Keratinocyte (primary cell): Measurements from ENCODE around the gene INSC. TPM values are rescaled to one million over a fixed set of nuclear protein-coding genes. Genes with fewer than 3 reads are reported as not detected.
A peak's percentile ranks its signal among the peaks of the same experiment; 100 is the strongest.
"Not testable (repeated sequence)": the region's sequence is repeated elsewhere in the genome, so short reads cannot be mapped to it uniquely, and the experiment has no call there.

ENCODE experiments used
- DNase-seq: peaks from one replicate; pipeline ENCODE4 v3.0.0-alpha.2; 2011; ENCODE audit warnings: low read depth, missing footprints, low spot score
- FAIRE-seq: peaks from 2 replicates; lab custom pipeline; 2011; peaks lifted over from hg19 to GRCh38; lab: Jason Lieb, UNC
- H2AFZ ChIP-seq: 2 replicates; pipeline ENCODE4 v1.6.0; 2012; ENCODE audit warnings: low read length, control low read depth, inconsistent platforms; ENCODE audit not compliant: control insufficient read depth
- H3K27ac ChIP-seq: 2 replicates; pipeline ENCODE4 v1.5.1; 2011; ENCODE audit warnings: low read length; ENCODE audit not compliant: control insufficient read depth, insufficient read depth
- H3K27me3 ChIP-seq: 3 replicates; pipeline ENCODE4 v1.6.0; 2011; ENCODE audit warnings: low read length; ENCODE audit not compliant: control insufficient read depth, insufficient read depth; ENCODE audit errors: extremely low read depth
- H3K36me3 ChIP-seq, 2 experiments: 2 replicates in 1 of 2; 3 replicates in 1 of 2; pipeline ENCODE4 v1.5.1; 2011; ENCODE audit warnings: low read length in 2 of 2, mild to moderate bottlenecking in 1 of 2; ENCODE audit not compliant: control insufficient read depth in 2 of 2, insufficient read depth in 2 of 2; ENCODE audit errors: extremely low read depth in 1 of 2
- H3K4me1 ChIP-seq: 3 replicates; pipeline ENCODE4 v1.5.1; 2011; ENCODE audit warnings: low read length; ENCODE audit not compliant: control insufficient read depth, insufficient read depth; ENCODE audit errors: extremely low read depth
- H3K4me2 ChIP-seq: 3 replicates; pipeline ENCODE4 v1.6.0; 2011; ENCODE audit warnings: low read depth, low read length; ENCODE audit not compliant: control insufficient read depth, insufficient read depth; ENCODE audit errors: extremely low read depth
- H3K4me3 ChIP-seq, 3 experiments: fragments of 200-600 bp in 1 of 3; sonication (generic) in 1 of 3; 2 replicates in 2 of 3; 3 replicates in 1 of 3; pipeline ENCODE4 v1.5.1; 2011 to 2016; ENCODE audit warnings: low read length in 3 of 3, mild to moderate bottlenecking in 3 of 3, control low read depth in 2 of 3, inconsistent platforms in 1 of 3, low read depth in 1 of 3, mixed read lengths in 1 of 3, mixed run types in 1 of 3, moderate library complexity in 1 of 3; ENCODE audit not compliant: control insufficient read depth in 2 of 3, insufficient read depth in 2 of 3; ENCODE audit errors: extremely low read depth in 1 of 3
- H3K79me2 ChIP-seq: 2 replicates; pipeline ENCODE4 v1.6.0; 2012; ENCODE audit warnings: low read length; ENCODE audit not compliant: control insufficient read depth, insufficient read depth
- H3K9ac ChIP-seq: 3 replicates; pipeline ENCODE4 v1.6.0; 2011; ENCODE audit warnings: low read length; ENCODE audit not compliant: control insufficient read depth, insufficient read depth; ENCODE audit errors: extremely low read depth
- H3K9me1 ChIP-seq: 3 replicates; pipeline ENCODE4 v1.6.0; 2011; ENCODE audit warnings: low read length; ENCODE audit not compliant: control insufficient read depth, insufficient read depth; ENCODE audit errors: extremely low read depth
- H3K9me3 ChIP-seq: 2 replicates; pipeline ENCODE4 v1.5.1; 2012; ENCODE audit warnings: low read depth, low read length; ENCODE audit not compliant: control insufficient read depth
- H4K20me1 ChIP-seq: 3 replicates; pipeline ENCODE4 v1.6.0; 2011; ENCODE audit warnings: low read length; ENCODE audit not compliant: control insufficient read depth, insufficient read depth; ENCODE audit errors: extremely low read depth
- CTCF ChIP-seq, 3 experiments: IDR thresholded peaks in 1 of 3; conservative IDR thresholded peaks in 1 of 3; optimal IDR thresholded peaks in 1 of 3; 2 replicates in 2 of 3; 3 replicates in 1 of 3; pipeline versions ENCODE3 to v1.5.1; 2011; ENCODE audit warnings: low read length in 3 of 3, mild to moderate bottlenecking in 3 of 3, moderate library complexity in 2 of 3, control low read depth in 1 of 3, inconsistent platforms in 1 of 3; ENCODE audit not compliant: insufficient read depth in 2 of 3; ENCODE audit errors: extremely low read depth in 1 of 3
- EZH2 ChIP-seq: IDR thresholded peaks from one replicate; pipeline ENCODE4 v1.6.1; 2012; ENCODE audit warnings: inconsistent platforms, mild to moderate bottlenecking, low read length, moderate library complexity
- dilution Hi-C: fragments of 300-500 bp; cut with MboI; formaldehyde crosslinking; loops from one replicate; pipeline ENCODE4 v1.7.0; 2020; ENCODE audit warnings: low sequenced_read_pairs; ENCODE audit not compliant: extremely low pct_ligation_motif_present
- polyA minus RNA-seq, 3 experiments: library from RNA; depleted of rRNA, polyadenylated mRNA; stranded (reverse); fragments of >200 nt; gene quantifications; 1 replicate in 1 of 3; 2 replicates in 1 of 3; 3 replicates in 1 of 3; pipeline ENCODE4 v1.2.3, GENCODE V29; 2011
- polyA plus RNA-seq, 5 experiments: library from polyadenylated mRNA; depleted of rRNA in 3 of 5; stranded (reverse) in 3 of 5; stranded (forward) in 1 of 5; unstranded in 1 of 5; fragments of >200 nt; gene quantifications; 1 replicate in 1 of 5; 2 replicates in 3 of 5; 3 replicates in 1 of 5; pipeline versions ENCODE4 v1.2.1 to v1.2.3, GENCODE V29; 2011 to 2012; ENCODE audit warnings: missing spikeins in 2 of 5, low read depth in 1 of 5, low replicate concordance in 1 of 5

INSC gene
- polyA plus RNA-seq (0.08 to 0.15 TPM (median 0.13 TPM) in 3 replicates), polyA minus RNA-seq (0.26 TPM in 1 of 3 replicates, not detected in the others)
- polyA plus RNA-seq (2011; ENCODE audit: low read depth) = 0.59 TPM
- polyA plus RNA-seq (2011; cell fraction: cytosol; rRNA removed) = 0.04 and 0.08 TPM in 2 replicates
- polyA plus RNA-seq (2011; cell fraction: nucleus; rRNA removed) = 0.08 TPM in 1 of 2 replicates, not detected in the other
- 0.13 and 0.78 TPM in 2 replicates for polyA plus RNA-seq (2012; ENCODE audit: low replicate concordance)
- not detected for polyA minus RNA-seq (2011; cell fraction: cytosol; rRNA and poly(A)+ RNA removed)
- not detected in 2 replicates for polyA minus RNA-seq (2011; cell fraction: nucleus; rRNA and poly(A)+ RNA removed)

- Histone ChIP-seq H3K27ac (no peak within 1 kb of the TSS), H2AFZ (peak within 1 kb of the TSS; percentile 56), H4K20me1 (no peaks in the 10 kb centered on the region), H3K36me3 (no peaks in the 10 kb centered on the region), H3K4me1 (peaks cover 4% of the 10 kb centered on the region), H3K79me2 (no peaks in the 10 kb centered on the region), H3K27me3 (peaks cover 13% of the 10 kb centered on the region), H3K4me2 (peak within 1 kb of the TSS; percentile 51), H3K4me3 (no peak within 1 kb of the TSS), H3K9ac (no peak within 1 kb of the TSS), H3K9me3 (no peaks in the 10 kb centered on the region), H3K9me1 (no peaks in the 10 kb centered on the region)
- TF ChIP-seq CTCF (optimal IDR thresholded peaks at IDR 0.05 in 1 of 3, IDR thresholded peaks at IDR 0.05 in 1 of 3, conservative IDR thresholded peaks at IDR 0.05 in 1 of 3; ENCODE audit: extremely low read depth in 1 of 3, insufficient read depth in 2 of 3, low read length in 3 of 3) (peak in 1 of 3 experiments; percentile 28), EZH2 (no peak)
- DNase-seq (no peak), FAIRE-seq (no peak)
- dilution Hi-C loops = no loop called here
These were observed at the start of gene INSC for GRCh38 chr11:15114501-15115475. Gene INSC (plus strand): TSS chr11:15114923. CDS start chr11:15149175, 34,252 bp downstream.

- H3K9me3 ChIP-seq, DNase-seq, dilution Hi-C loops: not testable (repeated sequence)
These were observed 45.0 kb upstream of the INSC start for GRCh38 chr11:15069751-15070150.

More at GRCh38 chr11:15069751-15070150, 45.0 kb upstream of the INSC start:
- not testable (repeated sequence) for H4K20me1 ChIP-seq, H3K4me3 ChIP-seq, H3K4me1 ChIP-seq, H3K4me2 ChIP-seq, H2AFZ ChIP-seq, H3K36me3 ChIP-seq, FAIRE-seq, H3K9ac ChIP-seq, H3K9me1 ChIP-seq, H3K27ac ChIP-seq, H3K79me2 ChIP-seq
- H3K27me3 ChIP-seq = peaks cover 26% of the 10 kb centered on the region
